ENCODE data around the gene CCR6.

The CCR6 gene

GRCh38 chr6:167121335-167121841, 1.5 kb upstream of the CCR6 start:
- no peak for DNase-seq

- DNase-seq, result no peak
Observed at GRCh38 chr6:167122041-167122826, 662 bp upstream of the CCR6 start.

- DNase-seq, result no peak
Observed at GRCh38 chr6:167124753-167125152, 1.9 kb downstream of the CCR6 start.

- DNase-seq, result no peak
Observed at GRCh38 chr6:167125410-167125809, 2.5 kb downstream of the CCR6 start.

GRCh38 chr6:167125855-167126349, 3.0 kb downstream of the CCR6 start:
- DNase-seq, result no peak

GRCh38 chr6:167127785-167128531, 5.1 kb downstream of the CCR6 start:
- no peak for DNase-seq

GRCh38 chr6:167129159-167129558, 6.3 kb downstream of the CCR6 start:
- DNase-seq, result no peak

- DNase-seq, result no peak
Observed at GRCh38 chr6:167129562-167129961, 6.7 kb downstream of the CCR6 start.

GRCh38 chr6:167130008-167130677, 7.2 kb downstream of the CCR6 start:
- DNase-seq, result no peak

- DNase-seq, result no peak
Observed at GRCh38 chr6:167130712-167131684, 8.1 kb downstream of the CCR6 start.

GRCh38 chr6:167134448-167135328, 11.8 kb downstream of the CCR6 start:
- DNase-seq, result no peak

- peak in 1 of 2 experiments; percentile 40 for DNase-seq
Observed at GRCh38 chr6:167136376-167136775, 13.5 kb downstream of the CCR6 start.

GRCh38 chr6:167137081-167137480, 14.2 kb downstream of the CCR6 start:
- DNase-seq, result no peak

- no peak for DNase-seq
Observed at GRCh38 chr6:167137881-167138280, 15.0 kb downstream of the CCR6 start.

- DNase-seq, result no peak
Observed at GRCh38 chr6:167139761-167140160, 16.9 kb downstream of the CCR6 start.

- no peak for DNase-seq
Observed at GRCh38 chr6:167140589-167141474, 17.9 kb downstream of the CCR6 start.

GRCh38 chr6:167141667-167142432, 19.0 kb downstream of the CCR6 start:
- peak; percentile 59 to 72 for DNase-seq

GRCh38 chr6:167142433-167142761, 19.5 kb downstream of the CCR6 start:
- no peak for DNase-seq

- no peak for DNase-seq
Observed at GRCh38 chr6:167143041-167143440, 20.1 kb downstream of the CCR6 start.

Measured in activated T-cell treated with anti-CD3 and anti-CD28 coated beads, Interleukin-2, amount 50 U/mL, for 48 hours (primary cell).